HEK293T (cell line): ENCODE results near the gene WEE2.
"Not testable (repeated sequence)": the region's sequence is repeated elsewhere in the genome, so short reads cannot be mapped to it uniquely, and the experiment has no call there.

ENCODE experiments used
- CTCF ChIA-PET: fragments of 350-600 bp; formaldehyde crosslinking; extraction: SDS; loops from one replicate; lab custom pipeline; 2021; ENCODE audit warnings: antibody characterized with exemption, inconsistent platforms; lab: Yijun Ruan, JAX
- POLR2A ChIA-PET: fragments of 350-600 bp; formaldehyde crosslinking; extraction: SDS; loops from one replicate; lab custom pipeline; 2020; ENCODE audit warnings: antibody characterized with exemption, inconsistent platforms; lab: Yijun Ruan, JAX
- DNase-seq: peaks from one replicate; pipeline ENCODE4 v3.0.0; 2012; ENCODE audit warnings: mixed read lengths; ENCODE audit errors: extremely low spot score
- ARNT ChIP-seq: fragments of 450-650 bp; IDR thresholded peaks from 2 replicates; pipeline ENCODE4 v1.6.1; 2017; ENCODE audit warnings: mild to moderate bottlenecking
- BHLHE40 ChIP-seq: fragments of 450-650 bp; IDR thresholded peaks from 2 replicates; pipeline ENCODE4 v1.6.1; 2016; ENCODE audit warnings: mild to moderate bottlenecking, moderate library complexity, borderline replicate concordance
- CTBP1 ChIP-seq: fragments of 450-650 bp; IDR thresholded peaks from 2 replicates; pipeline ENCODE4 v1.6.1; 2016; ENCODE audit warnings: borderline replicate concordance
- ELF4 ChIP-seq: fragments of 450-650 bp; IDR thresholded peaks from 2 replicates; pipeline ENCODE4 v1.6.1; 2017; ENCODE audit warnings: antibody characterized with exemption
- FOXA1 ChIP-seq: fragments of 450-650 bp; IDR thresholded peaks from 2 replicates; pipeline ENCODE4 v1.6.1; 2016; ENCODE audit warnings: mild to moderate bottlenecking
- FOXK2 ChIP-seq: fragments of 450-650 bp; IDR thresholded peaks from 2 replicates; pipeline ENCODE4 v1.6.1; 2016; ENCODE audit warnings: mild to moderate bottlenecking
- FOXM1 ChIP-seq: fragments of 450-650 bp; IDR thresholded peaks from 2 replicates; pipeline ENCODE4 v1.6.1; 2017; ENCODE audit warnings: mild to moderate bottlenecking, borderline replicate concordance
- HDGF ChIP-seq: fragments of 450-650 bp; IDR thresholded peaks from 2 replicates; pipeline ENCODE4 v1.6.1; 2017; ENCODE audit warnings: antibody characterized with exemption, borderline replicate concordance
- L3MBTL2 ChIP-seq: fragments of 450-650 bp; conservative IDR thresholded peaks from 2 replicates; pipeline ENCODE4 v1.6.1; 2016; ENCODE audit warnings: mild to moderate bottlenecking
- LEF1 ChIP-seq: fragments of 450-650 bp; IDR thresholded peaks from 2 replicates; pipeline ENCODE4 v1.6.1; 2017; ENCODE audit warnings: mild to moderate bottlenecking, borderline replicate concordance
- NFRKB ChIP-seq: fragments of 450-650 bp; IDR thresholded peaks from 2 replicates; pipeline ENCODE4 v1.6.1; 2016; ENCODE audit warnings: mild to moderate bottlenecking, moderate library complexity
- SP1 ChIP-seq: fragments of 450-650 bp; IDR thresholded peaks from 2 replicates; pipeline ENCODE4 v1.6.1; 2017
- SUZ12 ChIP-seq: fragments of 450-650 bp; IDR thresholded peaks from 2 replicates; pipeline ENCODE4 v1.6.1; 2016; ENCODE audit warnings: mild to moderate bottlenecking
- TARDBP ChIP-seq: fragments of 450-650 bp; IDR thresholded peaks from 2 replicates; pipeline ENCODE4 v1.6.1; 2016
- ZNF384 ChIP-seq: fragments of 450-650 bp; IDR thresholded peaks from 2 replicates; pipeline ENCODE4 v1.6.1; 2016
- TF ChIP-seq, protein P1 (sequence below): fragments of 450-650 bp; IDR thresholded peaks from 2 replicates; pipeline ENCODE4 v1.6.1; 2016

The WEE2 gene

DNA sequence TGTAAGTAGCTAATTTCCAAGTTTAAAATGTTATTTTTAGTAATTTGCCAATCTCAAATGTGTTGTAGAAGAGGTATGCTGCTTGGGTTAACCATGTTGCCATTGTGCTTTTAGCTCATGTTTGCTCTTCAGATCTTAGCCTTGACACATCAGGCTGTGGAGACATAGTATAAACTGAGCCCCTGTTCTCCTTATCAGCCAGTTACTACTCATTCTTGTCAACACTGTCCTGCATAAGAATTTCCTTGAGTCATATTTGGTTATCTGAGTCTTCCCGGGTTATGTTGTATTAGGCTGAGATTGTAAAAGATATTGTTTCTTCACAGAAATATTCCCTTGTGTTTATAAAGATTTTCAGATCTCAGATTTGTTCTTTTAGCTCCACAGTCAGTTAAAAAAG lies 34.1 kb downstream of the WEE2 start:
- TF ChIP-seq BHLHE40 (no peak), FOXA1 (no peak), HDGF (no peak), LEF1 (no peak), SUZ12 (no peak), FOXK2 (no peak), NFRKB (no peak), CTBP1 (no peak), L3MBTL2 (no peak), ARNT (no peak), TARDBP (no peak), ELF4 (no peak), ZNF384 (no peak), FOXM1 (no peak), SP1 (no peak)
- TF ChIP-seq, protein P1, sequence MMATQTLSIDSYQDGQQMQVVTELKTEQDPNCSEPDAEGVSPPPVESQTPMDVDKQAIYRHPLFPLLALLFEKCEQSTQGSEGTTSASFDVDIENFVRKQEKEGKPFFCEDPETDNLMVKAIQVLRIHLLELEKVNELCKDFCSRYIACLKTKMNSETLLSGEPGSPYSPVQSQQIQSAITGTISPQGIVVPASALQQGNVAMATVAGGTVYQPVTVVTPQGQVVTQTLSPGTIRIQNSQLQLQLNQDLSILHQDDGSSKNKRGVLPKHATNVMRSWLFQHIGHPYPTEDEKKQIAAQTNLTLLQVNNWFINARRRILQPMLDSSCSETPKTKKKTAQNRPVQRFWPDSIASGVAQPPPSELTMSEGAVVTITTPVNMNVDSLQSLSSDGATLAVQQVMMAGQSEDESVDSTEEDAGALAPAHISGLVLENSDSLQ, result no peak
- no peak for DNase-seq
- ChIA-PET CTCF (interaction anchor here (0.6 kb wide), 1 partner anchor 685 kb away, joined by 4 read pairs; no protein-coding TSS in a partner anchor), POLR2A (no interaction called here)

DNA sequence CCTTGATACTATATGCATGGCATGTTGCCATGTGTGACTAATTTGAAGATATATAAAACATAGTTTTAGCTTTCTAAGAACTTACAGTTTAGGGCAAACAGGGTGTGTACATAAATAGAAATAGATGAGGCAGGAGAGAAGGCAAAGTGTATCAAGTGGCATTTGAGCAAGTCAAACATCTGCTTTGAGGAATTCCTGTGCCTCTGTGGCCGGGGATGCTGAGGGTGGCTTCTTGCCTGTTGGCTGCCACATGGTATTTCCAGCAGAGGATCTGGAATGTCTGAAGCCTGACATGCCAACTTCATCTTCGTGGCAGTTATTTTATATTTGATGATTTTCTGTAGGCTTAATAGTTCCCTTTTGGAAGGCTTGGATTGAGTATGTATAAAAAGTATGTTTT lies 36.0 kb downstream of the WEE2 start:
- ChIA-PET CTCF (no interaction called here), POLR2A (no interaction called here)
- DNase-seq, result no peak
- no peak for TF ChIP-seq ARNT
- no peak for TF ChIP-seq TARDBP
- no peak for TF ChIP-seq SP1
- TF ChIP-seq, protein P1, result no peak
- no peak for TF ChIP-seq CTBP1

DNA sequence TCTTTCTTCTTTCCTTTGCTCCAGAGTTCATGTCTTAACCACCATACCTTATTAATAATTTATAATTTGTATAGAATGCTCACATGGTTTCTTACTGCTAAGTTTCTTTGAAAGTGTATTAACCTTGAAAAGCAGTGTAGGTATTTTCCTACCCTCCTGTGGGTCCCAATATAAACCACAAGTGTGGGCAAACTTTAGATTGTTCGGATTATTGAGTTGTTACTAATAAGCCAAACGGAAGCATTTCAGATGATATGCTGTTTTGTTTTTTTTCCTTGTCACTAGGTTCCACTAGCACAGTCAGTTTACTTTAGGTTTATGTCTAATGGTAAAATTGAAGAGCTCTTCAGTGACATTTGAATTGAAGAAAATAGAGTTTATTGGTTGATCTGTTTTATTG lies 40.2 kb downstream of the WEE2 start:
- TF ChIP-seq, protein P1, result no peak
- no peak for TF ChIP-seq BHLHE40
- TF ChIP-seq ARNT, result no peak
- TF ChIP-seq TARDBP, result no peak
- no peak for TF ChIP-seq L3MBTL2
- TF ChIP-seq CTBP1, result no peak
- no peak for TF ChIP-seq FOXA1
- no peak for TF ChIP-seq LEF1
- no peak for TF ChIP-seq SP1
- no peak for TF ChIP-seq HDGF
- TF ChIP-seq FOXK2, result no peak
- no peak for TF ChIP-seq NFRKB
- TF ChIP-seq ELF4, result no peak
- TF ChIP-seq FOXM1, result no peak
- no peak for TF ChIP-seq SUZ12
- no peak for TF ChIP-seq ZNF384
- no peak for DNase-seq
- ChIA-PET POLR2A (no interaction called here), CTCF (no interaction called here)

DNA sequence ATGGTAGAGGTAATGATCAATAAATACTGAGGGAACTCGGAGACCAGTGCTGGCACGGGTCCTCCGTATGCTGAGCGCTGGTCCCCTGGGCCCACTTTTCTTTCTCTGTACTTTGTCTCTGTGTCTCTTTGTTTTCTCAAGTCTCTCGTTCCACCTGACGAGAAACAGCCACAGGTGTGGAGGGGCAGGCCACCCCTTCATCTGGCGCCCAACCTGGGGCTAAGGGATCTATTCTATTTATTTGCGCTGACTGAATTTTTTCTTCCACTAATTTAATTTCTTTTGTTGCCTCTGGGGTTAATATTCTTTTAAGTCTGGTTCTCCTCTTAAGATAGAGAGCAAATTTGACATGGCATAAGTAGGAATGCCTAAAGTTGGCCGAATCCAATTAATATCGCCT lies 43.8 kb downstream of the WEE2 start:
- CTCF ChIA-PET, DNase-seq, POLR2A ChIA-PET: not testable (repeated sequence)

DNA sequence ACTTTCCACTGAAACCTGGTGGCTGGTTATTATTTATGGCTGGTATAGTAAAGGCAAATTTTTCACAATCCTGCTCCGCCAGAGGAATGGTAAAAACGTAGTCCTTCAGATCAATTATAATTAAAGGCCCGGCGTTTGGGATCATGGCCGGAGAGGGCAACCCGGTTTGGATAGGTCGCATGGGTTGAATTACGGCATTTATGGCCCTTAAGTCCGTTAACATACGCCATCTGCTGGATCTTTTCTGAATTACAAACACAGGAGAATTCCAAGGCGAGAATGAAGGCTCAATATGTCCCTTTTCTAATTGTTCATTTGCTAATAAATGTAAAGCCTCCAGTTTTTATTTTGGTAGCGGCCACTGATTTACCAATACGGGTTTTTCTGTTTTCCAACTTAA lies 44.5 kb downstream of the WEE2 start:
- ChIA-PET POLR2A (no interaction called here), CTCF (no interaction called here)
- DNase-seq, result peak; percentile 27
- no peak for TF ChIP-seq FOXK2
- TF ChIP-seq, protein P1, result no peak
- no peak for TF ChIP-seq L3MBTL2
- no peak for TF ChIP-seq SP1
- TF ChIP-seq HDGF, result no peak
- TF ChIP-seq SUZ12, result no peak
- no peak for TF ChIP-seq FOXM1
- TF ChIP-seq BHLHE40, result no peak
- TF ChIP-seq NFRKB, result no peak
- TF ChIP-seq ARNT, result no peak
- no peak for TF ChIP-seq ZNF384
- TF ChIP-seq CTBP1, result no peak
- no peak for TF ChIP-seq ELF4
- TF ChIP-seq TARDBP, result no peak

DNA sequence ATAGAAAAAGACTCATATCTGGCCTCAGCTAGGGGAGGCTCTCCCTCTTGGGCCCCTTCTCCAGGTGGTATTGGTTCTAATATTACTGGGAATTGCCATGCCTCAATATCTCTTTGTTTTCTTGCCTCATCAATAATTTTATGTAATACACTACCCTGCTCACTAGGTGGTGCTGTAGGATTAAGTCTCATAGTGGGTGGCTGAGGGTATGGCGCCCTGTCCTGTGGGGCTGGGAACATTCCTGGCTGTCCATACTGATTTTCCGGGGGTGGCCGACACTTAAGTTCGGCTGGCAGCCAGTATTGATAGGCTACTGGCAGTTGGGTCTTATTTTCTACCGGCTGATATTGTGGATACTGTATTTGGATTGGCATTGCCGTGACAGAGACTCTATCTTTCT lies 46.8 kb downstream of the WEE2 start:
- peak; percentile 62 for DNase-seq
- CTCF ChIA-PET, result interaction anchor here (0.9 kb wide), 1 partner anchor 17 kb away, joined by 4 read pairs; the partner anchor contains the start of gene SSBP1
- POLR2A ChIA-PET, result no interaction called here
- TF ChIP-seq CTBP1 (no peak), FOXM1 (no peak), SUZ12 (no peak), FOXK2 (no peak), ARNT (no peak), TARDBP (no peak), SP1 (no peak), ELF4 (no peak), BHLHE40 (no peak), HDGF (no peak), NFRKB (no peak), ZNF384 (no peak)
- TF ChIP-seq, protein P1, result no peak
